DMS114 treated with DMSO at 0.1 percent for 48 hours (cell line): ENCODE data around the gene SORCS2.

Source experiments
- DNase-seq: peaks from one replicate; lab custom pipeline; 2025; ENCODE audit not compliant: unreplicated experiment; lab: John Stamatoyannopoulos, UW

SORCS2 gene

DNA sequence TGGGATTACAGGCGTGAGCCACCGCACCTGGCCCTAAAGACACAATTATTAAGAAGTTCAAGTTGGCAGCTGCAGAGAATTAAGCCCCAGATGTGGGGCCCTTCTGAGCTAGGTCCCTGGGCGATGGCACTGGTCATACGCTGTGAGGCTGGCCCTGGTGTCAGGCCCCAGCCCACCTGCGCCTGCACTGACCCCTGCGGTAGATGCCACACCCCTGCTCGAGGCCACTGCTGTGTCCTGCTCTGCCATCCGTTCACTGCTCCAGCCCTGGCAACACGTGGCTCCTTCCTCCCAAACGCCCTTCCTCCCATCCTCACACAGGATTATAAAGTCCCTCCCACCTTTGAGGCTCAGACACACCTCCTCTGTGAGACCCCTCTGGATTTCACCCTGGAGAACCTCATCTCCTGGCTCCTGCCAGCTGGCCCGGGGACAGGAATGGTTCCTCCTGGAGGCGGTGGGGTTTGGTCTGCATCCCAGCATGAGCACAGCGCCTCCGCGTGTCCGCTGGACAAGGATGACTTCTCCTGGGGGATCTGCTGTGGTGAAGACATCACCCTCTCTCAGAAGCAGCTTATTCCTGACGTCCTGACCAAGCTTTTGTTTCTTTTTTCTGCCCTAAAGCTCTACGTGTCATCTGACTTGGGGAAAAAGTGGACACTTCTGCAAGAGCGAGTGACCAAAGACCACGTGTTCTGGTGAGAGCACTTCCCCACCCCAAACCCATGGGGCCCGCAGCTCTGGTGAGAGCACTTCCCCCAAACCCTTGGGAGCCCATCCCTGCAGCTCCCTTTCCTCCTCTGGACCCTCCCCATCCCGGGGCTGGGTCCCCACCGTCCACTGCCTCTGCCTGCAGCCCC, 461.4 kb downstream of the SORCS2 start:
- DNase-seq = no peak

DNA sequence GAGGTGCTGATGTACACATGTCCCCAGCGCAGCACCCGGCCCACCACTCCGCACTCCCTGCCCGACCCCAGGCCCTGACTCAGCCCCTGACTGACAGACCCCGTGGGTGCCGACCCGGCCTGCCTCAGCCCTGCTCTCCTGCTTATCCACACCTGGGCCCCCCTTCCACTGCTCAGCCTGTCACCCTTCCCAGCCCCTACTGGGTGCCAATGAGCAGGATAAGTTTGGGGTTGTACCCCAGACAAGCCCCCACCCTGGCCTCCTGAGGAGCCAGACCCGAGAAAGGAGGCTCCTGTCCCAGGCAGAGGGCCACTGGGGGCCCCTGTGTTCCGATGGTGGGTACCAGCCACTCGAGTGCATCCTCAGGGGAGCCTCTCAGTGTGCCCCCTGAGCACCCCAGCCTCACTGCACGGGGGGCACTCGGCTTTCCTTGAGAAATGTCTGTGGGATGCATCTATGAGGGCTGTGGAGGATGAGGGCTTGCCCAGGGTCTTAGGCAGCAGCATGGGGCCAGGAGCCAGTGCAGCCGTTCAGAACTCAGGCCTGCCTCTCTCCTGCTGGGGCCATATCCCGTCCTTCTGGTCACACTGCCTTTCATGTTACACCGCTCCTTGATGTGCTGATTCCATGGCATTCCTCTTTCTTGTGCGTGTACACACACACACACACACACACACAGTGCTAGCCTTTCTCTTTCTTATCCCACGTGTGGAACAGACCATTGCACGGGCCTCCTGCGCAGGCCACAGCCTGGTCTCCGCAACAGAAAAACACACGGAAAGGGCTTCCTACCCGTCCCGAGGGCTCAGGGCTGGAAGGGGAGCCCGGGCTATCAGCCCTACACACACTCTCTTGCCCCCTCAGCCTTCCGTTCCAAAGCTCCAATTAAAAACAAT, 462.5 kb downstream of the SORCS2 start:
- no peak for DNase-seq

GRCh38 chr4:7655511-7656243, 463.3 kb downstream of the SORCS2 start:
- DNase-seq = no peak

DNA sequence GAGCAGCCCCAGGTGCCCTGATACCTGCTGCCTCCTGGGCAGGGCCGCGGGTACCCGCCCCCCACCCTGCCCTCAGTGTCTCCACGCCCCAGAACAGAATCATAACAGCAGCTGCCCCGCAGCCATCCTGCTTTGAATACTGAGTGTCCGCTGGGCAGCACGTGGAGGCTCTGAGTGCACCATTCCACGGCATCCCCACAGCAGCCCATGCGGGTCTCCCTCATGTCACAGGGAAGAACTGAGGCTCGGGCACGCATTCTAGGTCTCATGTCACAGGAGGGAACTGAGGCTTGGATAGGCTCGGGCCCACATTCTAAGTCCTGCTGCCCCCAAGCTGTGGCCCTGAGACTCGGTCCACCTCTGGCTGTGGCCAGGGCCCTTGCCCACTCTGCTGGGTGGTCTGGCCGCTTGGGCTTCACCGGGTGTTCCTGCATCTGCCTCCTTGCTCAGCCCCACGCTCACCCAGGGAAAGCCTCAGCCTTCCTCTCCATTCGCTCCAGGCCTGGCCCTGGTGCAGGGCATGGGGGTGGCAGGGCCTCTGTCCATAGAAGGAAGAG, 464.0 kb downstream of the SORCS2 start:
- DNase-seq = no peak

- DNase-seq = no peak
These were observed 465.4 kb downstream of the SORCS2 start for GRCh38 chr4:7657545-7658297.

- DNase-seq = no peak
These were observed 466.2 kb downstream of the SORCS2 start for GRCh38 chr4:7658341-7659204.

GRCh38 chr4:7659429-7660175, 467.3 kb downstream of the SORCS2 start:
- no peak for DNase-seq

GRCh38 chr4:7660176-7661039, 468.1 kb downstream of the SORCS2 start:
- DNase-seq = no peak

DNA sequence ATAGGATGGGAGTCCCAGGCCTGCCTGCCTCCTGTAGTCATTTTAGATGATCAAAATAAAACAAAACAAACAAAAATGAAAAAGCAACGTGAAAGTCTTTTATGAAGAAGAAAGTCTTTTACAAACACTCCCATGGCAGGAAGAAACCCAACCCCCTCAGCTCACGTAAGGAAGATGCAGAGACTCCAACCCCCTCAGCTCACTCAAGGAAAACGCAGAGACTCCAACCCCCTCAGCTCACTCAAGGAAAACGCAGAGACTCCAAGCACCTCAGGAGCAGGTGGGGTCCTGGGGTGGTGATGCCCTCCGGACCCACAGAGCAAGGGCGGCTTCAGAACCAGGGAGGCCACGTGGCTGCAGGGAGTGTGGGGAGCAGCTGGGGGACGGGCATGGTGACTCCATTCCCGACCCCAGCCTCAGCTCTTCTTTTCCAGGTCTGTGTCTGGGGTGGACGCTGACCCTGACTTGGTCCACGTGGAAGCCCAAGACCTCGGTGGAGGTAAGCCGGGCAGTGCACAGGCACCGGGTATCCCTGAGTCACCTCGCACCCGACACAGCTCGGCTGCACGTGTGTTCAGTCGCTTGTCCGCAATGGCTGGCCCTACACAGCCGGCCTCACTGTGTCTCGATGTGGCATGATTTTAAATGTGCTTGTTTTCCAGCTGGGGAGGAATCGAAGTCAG, 468.9 kb downstream of the SORCS2 start:
- DNase-seq = no peak

DNA sequence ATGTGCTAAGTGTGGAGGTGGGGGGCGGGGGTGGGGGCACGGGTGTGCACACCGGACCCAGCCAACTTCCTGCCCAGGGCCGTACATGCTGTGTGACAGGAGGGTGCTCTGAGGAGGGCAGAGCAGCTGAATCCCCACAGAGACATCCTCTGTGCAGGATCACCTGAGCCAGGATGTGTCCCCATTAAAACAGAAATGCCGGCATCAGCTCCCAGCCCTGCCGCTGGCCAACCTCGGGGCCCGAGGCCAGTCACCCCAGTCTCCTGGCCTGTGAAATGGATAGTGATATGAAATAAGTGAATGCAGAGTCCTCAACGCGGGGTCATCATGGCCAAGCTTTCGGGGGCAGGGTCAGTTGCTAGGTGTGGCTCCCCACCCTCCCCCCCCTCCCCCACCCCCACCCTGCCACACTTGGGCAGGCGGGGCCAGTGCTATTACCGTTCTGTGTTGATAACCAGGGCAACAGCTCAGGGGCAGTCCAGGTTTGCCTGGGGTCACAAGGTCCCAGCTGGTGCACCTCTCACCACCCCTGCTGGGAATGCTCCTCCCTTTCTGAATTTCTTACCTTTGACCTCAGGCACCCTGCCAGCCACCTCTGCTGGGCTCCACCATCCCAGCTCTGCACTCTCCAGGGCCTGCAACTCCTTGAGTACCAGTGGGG, 469.6 kb downstream of the SORCS2 start:
- no peak for DNase-seq

DNA sequence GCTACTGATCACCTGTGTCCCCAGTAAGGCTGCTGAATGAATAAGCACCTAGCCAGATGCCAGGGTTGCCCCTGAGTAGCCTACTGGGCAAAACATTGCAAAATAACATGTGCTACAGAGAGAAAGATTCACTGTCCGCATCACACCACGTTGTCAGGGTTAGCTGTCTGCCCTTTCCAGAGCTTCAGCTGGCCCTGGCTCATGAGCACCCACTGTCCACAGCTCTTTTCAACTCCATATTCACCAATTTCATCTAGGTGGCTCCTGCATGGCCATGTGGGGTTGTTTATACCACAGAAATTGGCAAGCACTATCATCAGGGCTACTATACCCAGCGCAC, 470.1 kb downstream of the SORCS2 start:
- no peak for DNase-seq

DNA sequence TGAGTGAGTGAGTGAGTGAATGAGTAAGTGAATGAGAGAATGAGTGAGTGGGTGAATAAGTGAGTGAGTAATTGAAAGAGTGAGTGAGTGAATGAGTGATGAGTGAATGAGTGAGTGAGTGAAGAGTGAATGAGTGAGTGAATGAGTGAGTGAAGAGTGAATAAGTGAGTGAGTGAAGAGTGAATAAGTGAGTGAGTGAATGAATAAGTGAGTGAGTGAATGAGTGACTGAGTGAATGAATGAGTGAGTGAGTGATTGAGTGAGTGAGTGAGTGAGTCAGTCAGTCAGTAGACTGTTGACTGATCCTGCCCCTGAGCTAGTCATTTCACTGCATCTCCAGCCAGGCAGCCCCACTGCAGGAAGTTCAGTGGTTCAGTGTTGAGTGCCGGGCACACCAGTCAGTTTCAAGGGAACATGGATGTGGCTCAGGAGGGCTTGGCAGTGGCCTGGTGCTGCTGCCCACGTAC, 470.8 kb downstream of the SORCS2 start:
- DNase-seq = no peak

- DNase-seq = no peak
These were observed 471.8 kb downstream of the SORCS2 start for GRCh38 chr4:7664106-7664505.

GRCh38 chr4:7665321-7665720, 473.0 kb downstream of the SORCS2 start:
- no peak for DNase-seq

- DNase-seq = no peak
These were observed 473.7 kb downstream of the SORCS2 start for GRCh38 chr4:7666011-7666410.

GRCh38 chr4:7666744-7667143, 474.4 kb downstream of the SORCS2 start:
- no peak for DNase-seq

GRCh38 chr4:7668271-7668670, 475.9 kb downstream of the SORCS2 start:
- no peak for DNase-seq
